ENCODE measurements around the gene SERPINB1.

DNA sequence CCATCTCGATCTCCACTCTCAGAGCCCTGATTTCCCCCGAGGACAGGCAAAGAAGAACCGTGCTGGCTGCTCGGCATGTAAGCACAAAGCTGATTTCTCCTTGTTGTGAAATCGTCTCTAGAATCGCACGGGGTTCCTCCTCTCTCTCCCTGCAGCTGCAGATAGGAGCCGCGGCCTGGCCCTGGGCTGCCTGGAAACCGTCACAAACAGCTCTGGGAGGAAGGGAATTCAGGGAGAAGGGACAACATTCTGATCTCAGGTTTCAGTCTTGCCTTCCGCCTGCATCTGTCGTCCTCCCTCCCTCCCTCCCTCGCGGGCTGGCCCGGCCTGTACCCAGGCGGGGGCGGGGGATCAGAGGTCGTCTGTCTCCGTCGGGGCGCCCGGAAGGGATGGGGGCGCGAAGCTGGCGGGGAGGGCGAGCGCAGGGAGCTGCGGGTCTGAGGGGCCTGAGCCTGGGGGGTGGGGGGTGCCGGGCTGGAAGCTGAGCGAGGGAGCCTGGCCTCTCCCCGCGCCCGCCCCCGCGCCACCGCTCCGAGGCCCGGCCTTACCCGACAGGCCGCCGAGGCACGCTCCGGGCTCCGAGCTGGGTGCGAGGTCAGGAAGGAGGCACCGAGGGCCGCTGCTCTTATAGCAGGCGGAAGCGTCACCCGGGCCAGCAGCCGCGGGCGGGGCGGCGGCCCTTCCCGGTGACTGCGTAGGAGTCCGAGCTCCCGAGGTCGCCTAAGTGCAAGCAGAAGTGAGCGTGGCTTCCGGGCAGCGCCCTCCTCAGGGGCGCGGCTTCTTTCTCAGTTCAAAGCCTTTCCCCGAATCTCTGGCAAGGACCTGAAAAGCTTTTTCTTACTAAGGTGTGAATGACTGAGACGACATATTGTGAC lies at the start of gene SERPINB1:
- TF ChIP-seq CTCF (conservative IDR thresholded peaks at IDR 0.05; ENCODE audit: low read length) (no peak), EZH2phosphoT487 (IDR thresholded peaks at IDR 0.05; ENCODE audit: borderline replicate concordance, low read depth, low read length) (no peak)
